ENCODE data around the gene TRIM50.
A peak's percentile ranks its signal among the peaks of the same experiment; 100 is the strongest.
"Not testable (repeated sequence)": the region's sequence is repeated elsewhere in the genome, so short reads cannot be mapped to it uniquely, and the experiment has no call there.

Gene TRIM50

DNA sequence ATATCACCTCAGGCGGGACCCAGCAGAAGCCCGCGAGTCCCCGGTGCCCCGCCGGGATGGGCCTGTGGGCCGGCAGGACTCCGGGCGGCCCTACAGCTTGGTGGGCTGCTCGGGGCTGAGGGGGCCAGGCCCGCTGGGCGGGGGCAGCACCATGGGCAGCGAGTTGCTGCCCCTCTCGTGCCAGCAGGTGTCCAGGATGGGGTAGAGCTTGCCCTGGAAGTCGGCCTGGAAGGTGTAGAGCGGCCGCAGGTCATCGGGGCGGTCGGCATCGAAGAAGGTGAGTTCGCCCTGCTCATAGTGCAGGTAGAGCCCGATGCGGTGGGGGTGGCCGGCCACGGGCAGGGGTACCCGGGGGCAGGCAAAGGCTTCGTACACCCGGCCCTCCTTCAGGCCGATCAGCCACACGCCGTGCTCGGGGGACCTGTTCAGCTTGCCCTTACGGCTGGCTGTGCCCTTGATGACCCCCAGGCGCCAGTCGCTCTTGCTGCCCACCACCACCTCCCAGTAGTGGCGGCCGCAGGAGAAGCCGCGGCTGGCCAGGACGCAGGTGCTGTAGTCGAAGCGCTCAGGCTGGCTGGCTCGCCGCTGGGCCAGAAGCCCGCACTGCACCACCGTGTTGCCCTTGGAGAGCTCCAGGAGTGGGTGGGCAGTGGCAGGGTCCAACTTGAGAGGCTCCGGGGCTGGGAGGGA, 14.9 kb downstream of the TRIM50 start:
- DNase-seq = no peak

DNA sequence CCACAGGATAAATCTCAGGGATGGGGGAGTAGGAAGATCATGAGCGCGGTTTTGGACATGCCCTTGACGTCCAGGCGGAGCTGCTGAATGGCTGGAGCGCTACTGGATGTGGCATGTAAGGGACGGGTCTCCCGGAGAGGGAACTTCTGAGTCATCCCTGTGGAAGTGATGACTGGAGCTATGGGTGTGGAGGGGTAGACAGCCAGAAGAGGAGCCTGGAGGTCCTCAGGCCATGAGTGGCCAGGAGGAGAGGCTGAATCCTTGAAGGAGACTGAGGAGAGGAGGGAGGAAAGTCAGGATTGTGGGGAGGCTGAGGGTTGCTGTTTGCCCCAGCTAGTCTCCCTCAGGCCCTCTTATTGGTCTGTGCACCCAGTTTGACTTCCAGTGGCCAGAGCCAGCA, 16.5 kb downstream of the TRIM50 start:
- not testable (repeated sequence) for DNase-seq

DNA sequence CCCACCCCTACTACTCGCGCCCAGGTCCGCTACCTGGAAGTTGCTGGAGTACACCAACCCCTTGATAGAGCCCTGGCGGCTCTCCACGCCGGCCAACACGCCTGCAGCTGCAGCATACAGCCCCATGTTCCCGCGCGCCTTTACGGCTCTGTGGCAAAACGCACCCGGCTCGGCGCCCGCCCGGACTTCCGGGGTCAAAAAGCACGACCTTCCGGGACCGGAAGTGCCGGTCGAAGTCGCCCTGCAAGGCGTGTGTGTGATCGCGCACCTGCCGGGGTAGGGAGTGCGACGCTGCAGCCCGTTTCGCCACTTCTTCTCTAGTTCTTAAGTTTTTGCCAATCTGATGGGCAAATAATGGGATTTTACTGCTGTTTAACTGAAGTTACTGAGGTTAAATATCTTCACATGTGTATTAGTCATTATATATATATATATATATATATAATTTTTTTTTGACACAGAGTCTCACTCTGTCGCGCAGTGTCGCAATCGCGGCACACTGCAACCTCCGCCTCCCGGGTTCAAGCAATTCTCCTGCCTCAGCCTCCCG, 19.1 kb downstream of the TRIM50 start, which contains the start of gene NSUN5:
Gene NSUN5, minus strand, starts transcription at position 162 of the 550 bp plus-strand sequence. Its CDS starts 36 bp downstream, at position 126.
- DNase-seq = peak; percentile 99

DNA sequence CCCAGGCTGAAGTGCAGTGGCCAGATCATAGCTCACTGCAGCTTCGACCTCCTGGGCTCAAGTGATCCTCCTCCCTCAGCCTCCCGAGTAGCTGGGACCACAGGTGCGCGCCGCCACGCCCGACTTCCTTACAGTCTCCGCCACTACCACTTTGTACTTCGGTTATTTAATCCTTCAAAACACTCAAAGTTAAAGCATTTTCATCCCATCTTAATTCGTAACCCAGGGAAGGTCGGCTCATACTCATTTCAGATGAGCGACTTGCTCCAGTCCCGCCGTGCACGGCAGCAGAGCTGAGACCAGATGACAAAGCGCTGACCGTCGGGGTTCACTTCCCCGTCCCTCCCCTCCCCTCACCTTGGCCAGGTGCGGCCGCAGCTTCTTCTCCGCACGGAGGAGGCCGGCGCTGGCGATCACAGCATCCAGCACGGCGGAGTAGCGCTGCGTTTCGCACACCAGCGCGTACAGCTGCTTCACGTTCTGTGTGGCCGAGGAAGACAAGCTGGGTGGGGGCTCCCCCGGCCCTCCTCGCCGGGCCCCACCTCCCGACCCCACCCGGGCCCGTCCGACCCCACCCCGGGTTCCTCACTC, 19.7 kb downstream of the TRIM50 start:
- peak; percentile 78 for DNase-seq

DNA sequence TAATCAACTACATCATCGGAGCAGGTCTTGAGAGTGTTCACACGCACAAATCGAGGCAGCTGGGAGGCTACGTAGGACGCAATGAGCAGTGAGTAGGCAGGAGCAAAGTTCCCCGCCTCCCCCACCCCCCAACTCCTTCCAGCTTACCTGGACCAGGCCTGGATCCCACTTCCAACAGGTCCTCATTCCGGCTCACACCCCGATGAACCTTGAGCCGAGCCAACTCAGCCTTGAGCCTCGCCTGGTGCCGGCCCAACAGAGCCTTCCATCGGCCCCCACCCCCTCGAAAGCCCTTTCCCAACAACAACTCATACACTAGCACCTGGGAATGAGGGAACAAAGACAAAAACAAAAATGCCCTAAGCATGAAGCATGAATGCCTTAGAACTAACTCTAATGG, 20.4 kb downstream of the TRIM50 start:
- no peak for DNase-seq

DNA sequence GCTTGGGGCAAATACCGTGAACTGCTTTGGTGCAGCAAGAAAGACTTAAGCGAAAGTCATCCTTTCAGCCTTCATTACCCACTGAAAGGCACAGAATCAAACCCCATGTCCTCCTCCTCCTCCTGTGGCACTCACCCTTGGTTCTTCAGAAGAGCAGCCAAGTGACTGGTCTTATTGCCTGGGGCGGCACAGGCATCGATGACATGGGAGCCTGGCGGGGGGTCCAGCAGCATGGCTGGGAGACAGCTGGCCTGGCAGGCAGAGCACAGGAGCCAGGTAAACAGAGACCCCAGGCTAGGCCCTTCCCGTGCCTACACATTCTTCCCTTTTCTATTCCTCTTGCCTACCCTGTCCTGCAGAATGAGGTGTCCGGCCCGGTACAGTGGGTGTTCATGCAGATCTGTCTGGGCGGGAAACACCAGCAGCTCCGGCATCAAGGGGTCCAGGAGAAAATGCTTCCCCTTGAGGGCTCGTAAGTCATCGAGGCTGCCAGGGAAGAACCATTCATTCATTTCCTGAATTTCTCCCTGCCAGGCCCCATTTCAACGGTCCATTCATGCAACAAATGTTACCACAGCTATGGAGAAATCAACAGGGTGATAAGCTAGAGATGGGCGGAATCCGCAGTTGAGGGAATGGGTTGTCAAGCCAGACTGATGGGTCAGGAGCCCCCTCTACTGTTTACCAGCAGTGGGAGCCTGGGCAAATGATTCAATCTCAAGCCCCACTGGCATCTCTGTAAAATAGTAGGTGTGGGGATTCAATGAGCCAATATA, 23.1 kb downstream of the TRIM50 start:
- not testable (repeated sequence) for DNase-seq

DNA sequence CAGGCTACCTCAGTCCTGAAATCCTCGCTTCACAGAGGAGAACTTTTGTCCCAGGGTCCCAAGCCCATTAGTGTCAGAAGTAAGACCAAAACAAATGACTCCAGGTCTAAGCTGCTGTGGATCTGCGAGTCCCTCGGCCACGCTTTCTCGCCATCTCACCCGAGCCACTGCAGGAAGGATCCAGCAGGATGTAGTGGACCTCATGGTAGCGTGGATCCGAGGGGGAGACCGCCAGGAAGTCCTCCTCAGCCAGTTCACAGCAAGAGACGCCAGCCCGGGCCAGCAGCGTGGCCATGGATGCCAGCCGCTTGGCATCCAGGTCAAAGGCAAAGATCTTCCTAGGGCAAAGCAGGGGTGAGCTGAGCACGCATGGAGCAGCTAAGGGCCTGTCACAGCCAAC, 23.8 kb downstream of the TRIM50 start:
- DNase-seq = no peak

DNA sequence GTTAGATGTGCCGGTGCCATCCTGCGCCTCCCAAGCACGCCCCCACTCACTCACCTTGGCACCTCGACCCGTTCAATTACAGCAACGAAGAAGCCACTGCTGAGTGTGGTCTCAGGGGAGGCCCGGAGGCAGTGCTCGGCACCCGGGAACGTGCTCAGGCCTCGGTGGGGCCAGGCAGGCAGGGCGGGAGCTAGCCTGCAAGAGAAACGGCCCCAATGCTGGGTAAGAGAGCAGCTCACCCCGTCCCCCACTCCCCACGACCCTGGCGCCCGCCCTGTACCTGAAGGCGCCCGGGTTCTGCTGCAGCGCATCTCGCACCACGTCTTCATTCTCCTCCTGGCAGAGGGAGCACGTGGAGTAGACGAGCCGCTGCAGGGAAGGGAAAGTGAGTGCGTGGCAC, 24.3 kb downstream of the TRIM50 start:
- no peak for DNase-seq

DNA sequence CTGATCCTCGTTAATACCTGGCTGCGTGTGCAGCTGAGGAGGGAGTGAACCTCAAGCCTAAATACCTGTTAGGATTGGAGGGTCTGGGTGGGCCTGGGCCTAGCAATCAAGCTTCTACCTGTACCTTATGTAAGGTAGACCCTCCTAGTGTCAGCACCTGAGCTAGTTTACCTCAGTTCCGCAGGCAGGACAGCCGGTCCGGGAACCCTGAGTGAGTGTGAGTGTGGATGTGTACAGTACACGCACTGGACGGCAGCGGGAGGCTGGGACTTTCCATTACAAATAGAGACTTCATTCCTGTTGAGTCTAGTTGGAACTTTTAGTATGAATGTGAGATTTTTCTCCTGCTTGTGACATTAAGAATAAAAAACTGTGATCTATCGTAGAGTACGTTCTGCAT, 25.0 kb downstream of the TRIM50 start:
- not testable (repeated sequence) for DNase-seq

DNA sequence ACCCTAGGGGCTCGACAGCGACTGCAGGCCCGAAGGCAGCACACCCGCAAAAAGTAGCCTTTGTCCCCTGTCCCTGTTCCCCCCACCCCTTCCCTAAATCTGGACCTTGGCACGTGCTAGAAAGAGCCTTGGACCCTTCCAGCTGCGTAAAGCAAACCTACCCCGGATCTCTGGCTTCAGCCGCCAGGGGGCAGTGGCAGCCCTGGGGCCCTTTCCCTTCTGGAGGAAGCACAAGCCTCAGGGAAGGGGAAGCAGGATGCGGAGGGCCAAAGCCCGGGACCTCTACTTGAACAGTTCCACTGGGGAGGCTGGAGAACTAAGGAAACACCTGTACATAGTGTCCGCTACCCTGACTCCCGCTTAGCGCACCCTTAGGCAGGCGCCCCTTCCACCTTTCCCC, 26.8 kb downstream of the TRIM50 start:
- not testable (repeated sequence) for DNase-seq

DNA sequence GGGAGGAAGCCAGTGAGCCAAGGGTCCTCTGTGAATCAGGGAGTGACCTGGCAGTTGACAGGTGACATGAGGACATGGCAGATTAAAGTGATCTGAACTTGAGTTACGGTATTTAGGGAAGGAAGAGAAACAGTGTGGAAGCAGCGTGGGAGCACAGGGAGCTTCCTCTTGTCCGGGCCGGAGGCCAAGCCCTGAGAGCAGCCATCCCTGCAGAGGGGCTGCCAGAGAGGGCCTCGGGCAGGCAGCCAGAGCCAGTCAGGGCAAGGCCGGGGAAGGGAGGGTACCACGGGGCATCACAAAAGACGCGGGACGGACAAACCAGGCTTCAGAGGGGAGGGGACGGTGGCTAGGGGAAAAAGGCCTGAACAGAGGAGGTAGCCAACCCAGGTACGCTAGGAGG, 28.1 kb downstream of the TRIM50 start:
- DNase-seq = not testable (repeated sequence)

DNA sequence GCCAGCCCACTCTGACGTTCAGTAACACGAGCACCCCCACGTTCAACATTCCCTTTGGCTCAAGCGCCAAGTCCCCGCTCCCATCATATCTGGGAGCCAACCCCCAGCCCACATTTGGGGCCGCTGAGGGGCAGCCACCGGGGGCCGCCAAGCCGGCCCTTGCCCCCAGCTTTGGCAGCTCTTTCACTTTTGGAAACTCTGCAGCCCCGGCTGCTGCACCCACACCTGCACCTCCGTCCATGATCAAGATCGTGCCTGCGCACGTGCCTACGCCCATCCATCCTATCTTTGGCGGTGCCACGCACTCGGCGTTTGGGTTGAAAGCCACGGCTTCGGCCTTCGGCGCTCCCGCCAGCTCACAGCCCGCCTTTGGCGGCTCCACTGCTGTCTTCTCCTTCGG, 30.2 kb downstream of the TRIM50 start:
- not testable (repeated sequence) for DNase-seq

DNA sequence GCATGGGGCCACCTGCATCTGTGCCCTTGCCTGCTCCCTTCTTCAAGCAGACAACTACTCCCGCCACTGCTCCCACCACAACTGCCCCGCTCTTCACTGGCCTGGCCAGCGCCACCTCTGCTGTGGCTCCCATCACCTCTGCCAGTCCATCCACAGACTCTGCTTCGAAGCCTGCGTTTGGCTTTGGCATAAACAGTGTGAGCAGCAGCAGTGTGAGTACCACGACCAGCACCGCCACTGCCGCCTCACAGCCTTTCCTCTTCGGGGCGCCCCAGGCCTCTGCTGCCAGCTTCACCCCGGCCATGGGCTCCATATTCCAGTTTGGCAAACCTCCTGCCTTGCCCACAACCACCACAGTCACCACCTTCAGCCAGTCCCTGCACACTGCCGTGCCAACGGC, 30.6 kb downstream of the TRIM50 start:
- DNase-seq = not testable (repeated sequence)

DNA sequence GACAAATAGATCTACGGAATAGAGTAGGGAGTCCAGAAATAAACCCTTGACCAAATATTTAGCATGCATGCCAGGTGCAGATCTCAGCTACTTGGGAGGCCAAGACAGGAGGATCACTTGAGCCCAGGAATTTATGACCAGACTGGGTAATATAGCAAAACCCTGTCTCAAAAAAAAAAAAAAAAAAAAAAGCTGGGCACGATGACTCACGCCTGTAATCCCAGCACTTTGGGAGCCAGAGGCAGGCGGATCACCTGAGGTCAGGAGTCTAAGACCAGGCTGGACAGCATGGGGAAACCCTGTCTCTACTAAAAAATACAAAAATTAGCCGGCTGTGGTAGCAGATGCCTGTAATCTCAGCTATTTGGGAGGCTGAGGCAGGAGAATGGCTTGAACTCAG, 50.7 kb downstream of the TRIM50 start:
- DNase-seq = not testable (repeated sequence)

DNA sequence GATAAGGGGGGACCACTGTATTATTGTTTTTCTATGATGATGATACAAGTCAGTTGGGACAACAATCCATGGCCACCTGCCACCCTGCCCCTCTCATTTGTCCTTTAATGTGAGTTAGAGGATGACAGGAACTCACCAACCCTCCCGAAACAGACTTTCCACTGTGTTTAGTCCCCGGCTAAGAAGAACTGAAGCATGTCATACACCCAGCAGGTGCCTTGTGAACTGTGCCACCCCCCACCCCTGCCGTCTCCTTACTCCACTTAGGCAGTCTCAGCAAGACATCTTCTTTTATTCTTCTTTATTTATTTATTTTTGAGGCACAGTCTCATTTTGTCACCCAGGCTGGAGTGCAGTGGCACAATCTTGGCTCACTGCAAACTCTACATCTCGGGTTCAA, 60.1 kb downstream of the TRIM50 start:
- DNase-seq = not testable (repeated sequence)

DNA sequence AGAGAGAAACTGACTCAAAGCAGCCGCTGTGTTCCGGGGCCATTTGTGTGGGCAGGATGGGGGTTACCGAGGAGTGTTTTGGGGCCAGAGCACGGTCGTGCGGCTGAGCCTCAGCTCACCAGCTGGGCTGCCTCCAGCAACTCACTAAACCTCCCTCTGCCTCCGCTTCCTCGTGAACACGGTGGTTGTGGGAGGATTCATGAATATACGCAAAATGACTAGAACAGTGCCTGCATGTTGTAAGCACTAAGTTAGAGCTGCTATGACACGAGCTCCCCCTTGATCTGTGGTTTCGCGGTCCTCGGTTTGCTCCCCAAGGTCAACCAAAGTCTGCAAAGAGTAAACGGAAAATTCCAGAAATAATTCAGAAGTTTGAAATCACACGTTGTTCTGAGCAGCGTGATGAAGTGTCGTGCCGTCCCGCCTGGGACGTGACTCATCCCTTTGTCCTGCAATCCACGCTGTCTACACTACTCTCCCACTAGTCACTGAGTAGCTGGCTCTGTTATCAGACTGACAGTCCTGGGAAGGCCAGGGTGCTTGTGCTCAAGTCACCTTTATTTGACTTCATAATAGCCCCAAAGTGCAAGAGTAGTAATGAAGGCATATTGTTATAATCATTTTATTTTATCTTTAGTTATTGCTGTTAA, 61.0 kb downstream of the TRIM50 start:
- not testable (repeated sequence) for DNase-seq

All from DMS53 (cell line).